H1 (cell line): ENCODE measurements around the gene ACOT6. TPM values are rescaled to one million over a fixed set of nuclear protein-coding genes. Genes with fewer than 3 reads are reported as not detected.

Experiments
- CBX5 ChIP-seq: fragments of 300-800, 300-1000 bp; sonication (generic); IDR thresholded peaks from 2 replicates; pipeline ENCODE4 v1.7.1; 2016; ENCODE audit warnings: antibody characterized with exemption, low read length, low read depth
- CHD7 ChIP-seq: fragments of 300-600 bp; sonication (generic); IDR thresholded peaks from 2 replicates; pipeline ENCODE4 v1.7.1; 2012; ENCODE audit warnings: low read length, moderate library complexity, mild to moderate bottlenecking, inconsistent platforms; ENCODE audit not compliant: insufficient replicate concordance
- KDM5A ChIP-seq: fragments of 200-600 bp; IDR thresholded peaks from 2 replicates; pipeline ENCODE4 v1.7.1; 2012; ENCODE audit warnings: mild to moderate bottlenecking, low read length, inconsistent platforms, mixed read lengths
- polyA plus RNA-seq, 7 experiments: library from polyadenylated mRNA; depleted of rRNA in 3 of 7; stranded (reverse) in 5 of 7; unstranded in 2 of 7; fragments of >200 nt in 5 of 7; fragments of 200-250 nt in 2 of 7; gene quantifications; 1 replicate in 5 of 7; 2 replicates in 1 of 7; 4 replicates in 1 of 7; pipeline versions ENCODE4 v1.2.1 to v1.2.3, GENCODE V29; 2011 to 2013; ENCODE audit warnings: missing spikeins in 2 of 7, mixed read lengths in 2 of 7
- total RNA-seq: library from RNA; stranded (reverse); fragmentation: NEBNext Ultra II Directional; extraction: Animal tissue kit (Norgen Biotek cat#: 25700); gene quantifications from 2 replicates; pipeline ENCODE4 v1.2.1, GENCODE V29; 2021

Gene ACOT6
- total and polyA plus RNA-seq, 2 of the 8 experiments (the other 6 are each of a cell fraction or from before 2014, with no cell fraction given), result not detected

GRCh38 chr14:73661872-73662271, 49.6 kb downstream of the ACOT6 start (continued):
- TF ChIP-seq CHD7 (no peak), KDM5A (no peak), CBX5 (no peak)
